AG10803 (cell line): ENCODE results near the gene RIC8B.
A peak's percentile ranks its signal among the peaks of the same experiment; 100 is the strongest.
"Not testable (repeated sequence)": the region's sequence is repeated elsewhere in the genome, so short reads cannot be mapped to it uniquely, and the experiment has no call there.

Experiments
- DNase-seq: peaks from one replicate; pipeline ENCODE4 v3.0.0; 2010; ENCODE audit warnings: low read depth
- H3K4me3 ChIP-seq: 2 replicates; pipeline ENCODE4 v1.5.1; 2011; ENCODE audit warnings: mild to moderate bottlenecking, low read length, control low read depth
- CTCF ChIP-seq: conservative IDR thresholded peaks from 2 replicates; pipeline ENCODE4 v1.5.1; 2011; ENCODE audit warnings: mild to moderate bottlenecking, low read length, control low read depth, inconsistent platforms

Gene RIC8B

GRCh38 chr12:106774005-106774807, at the start of gene RIC8B:
TSS of gene RIC8B (plus strand) at chr12:106774682. CDS start at chr12:106774746, 64 bp downstream.
- peak within 1 kb of the TSS; percentile 93 for H3K4me3 ChIP-seq
- TF ChIP-seq CTCF, result no peak
- peak; percentile 99 for DNase-seq

GRCh38 chr12:106724934-106725333, 49.5 kb upstream of the RIC8B start:
- no peak for TF ChIP-seq CTCF
- H3K4me3 ChIP-seq, result no peak overlapping the region
- DNase-seq, result no peak

- not testable (repeated sequence) for DNase-seq, H3K4me3 ChIP-seq
These were observed 47.8 kb upstream of the RIC8B start for GRCh38 chr12:106726603-106727202.

- no peak for DNase-seq
- H3K4me3 ChIP-seq, result no peak overlapping the region
- no peak for TF ChIP-seq CTCF
These were observed 44.9 kb upstream of the RIC8B start for GRCh38 chr12:106729611-106730010.

GRCh38 chr12:106732890-106733289, 41.6 kb upstream of the RIC8B start:
- no peak for TF ChIP-seq CTCF
- no peak overlapping the region for H3K4me3 ChIP-seq
- DNase-seq, result no peak

GRCh38 chr12:106733660-106734059, 40.8 kb upstream of the RIC8B start:
- TF ChIP-seq CTCF, result no peak
- no peak for DNase-seq
- no peak overlapping the region for H3K4me3 ChIP-seq

GRCh38 chr12:106736051-106736957, 38.2 kb upstream of the RIC8B start:
- no peak overlapping the region for H3K4me3 ChIP-seq
- no peak for DNase-seq
- TF ChIP-seq CTCF, result no peak
